Measurements from ENCODE around the gene ZNF777. TPM values are rescaled to one million over a fixed set of nuclear protein-coding genes. Genes with fewer than 3 reads are reported as not detected.

ZNF777 gene
- total and polyA plus RNA-seq, 2 donors from 2014 or later, result 8.2 to 12.9 TPM

- intact Hi-C loops (cut with DNase I), result no loop called here
- Histone ChIP-seq H3K27ac (ENCODE audit: low read depth in 2 of 2, low read length in 2 of 2) (no peak overlapping the region), H3K36me3 (ENCODE audit: control insufficient read depth in 2 of 3, insufficient read depth in 3 of 3, low read length in 3 of 3) (peaks cover 2 to 23% (median 13%) of the 10 kb centered on the region in 3 donors), H3K9me3 (ENCODE audit: control insufficient read depth in 2 of 3, insufficient read depth in 1 of 3, low read length in 3 of 3) (no peaks in the 10 kb centered on the region), H3K27me3 (ENCODE audit: control insufficient read depth, insufficient read depth, low read length) (no peaks in the 10 kb centered on the region), H3K4me3 (ENCODE audit: low read length in 3 of 3) (no peak overlapping the region), H3K4me1 (ENCODE audit: control insufficient read depth in 2 of 3, insufficient read depth in 2 of 3, low read depth in 1 of 3, low read length in 3 of 3) (no peaks in the 10 kb centered on the region), H3K9ac (ENCODE audit: low read length in 3 of 3) (no peak overlapping the region)
- no peak for TF ChIP-seq CTCF (IDR thresholded peaks at IDR 0.05; ENCODE audit: borderline replicate concordance, extremely low read depth, insufficient read depth)
- FAIRE-seq (no peak), DNase-seq (no peak)
Measured at GRCh38 chr7:149478754-149479153, 17.9 kb upstream of the ZNF777 start.

- Histone ChIP-seq H3K36me3 (ENCODE audit: control insufficient read depth in 2 of 3, insufficient read depth in 3 of 3, low read length in 3 of 3) (peaks cover 2 to 26% (median 14%) of the 10 kb centered on the region in 3 donors), H3K9ac (ENCODE audit: low read length in 3 of 3) (no peak overlapping the region), H3K27ac (ENCODE audit: low read depth in 2 of 2, low read length in 2 of 2) (no peak overlapping the region), H3K27me3 (ENCODE audit: control insufficient read depth, insufficient read depth, low read length) (no peaks in the 10 kb centered on the region), H3K4me1 (ENCODE audit: control insufficient read depth in 2 of 3, insufficient read depth in 2 of 3, low read depth in 1 of 3, low read length in 3 of 3) (no peaks in the 10 kb centered on the region), H3K4me3 (ENCODE audit: low read length in 3 of 3) (no peak overlapping the region), H3K9me3 (ENCODE audit: control insufficient read depth in 2 of 3, insufficient read depth in 1 of 3, low read length in 3 of 3) (no peaks in the 10 kb centered on the region)
- intact Hi-C loops (cut with DNase I), result no loop called here
- peak in 1 of 5 donors; percentile 22 for DNase-seq
- TF ChIP-seq CTCF (IDR thresholded peaks at IDR 0.05; ENCODE audit: borderline replicate concordance, extremely low read depth, insufficient read depth), result no peak
- FAIRE-seq, result no peak
Measured at GRCh38 chr7:149477494-149478443, 16.9 kb upstream of the ZNF777 start.

GRCh38 chr7:149476791-149477190 is 15.9 kb upstream of the ZNF777 start:
- Histone ChIP-seq H3K9me3 (ENCODE audit: control insufficient read depth in 2 of 3, insufficient read depth in 1 of 3, low read length in 3 of 3) (no peaks in the 10 kb centered on the region), H3K27me3 (ENCODE audit: control insufficient read depth, insufficient read depth, low read length) (no peaks in the 10 kb centered on the region), H3K4me1 (ENCODE audit: control insufficient read depth in 2 of 3, insufficient read depth in 2 of 3, low read depth in 1 of 3, low read length in 3 of 3) (no peaks in the 10 kb centered on the region), H3K9ac (ENCODE audit: low read length in 3 of 3) (no peak overlapping the region), H3K4me3 (ENCODE audit: low read length in 3 of 3) (no peak overlapping the region), H3K27ac (ENCODE audit: low read depth in 2 of 2, low read length in 2 of 2) (no peak overlapping the region), H3K36me3 (ENCODE audit: control insufficient read depth in 2 of 3, insufficient read depth in 3 of 3, low read length in 3 of 3) (peaks cover 2 to 26% (median 14%) of the 10 kb centered on the region in 3 donors)
- no peak for DNase-seq
- TF ChIP-seq CTCF (IDR thresholded peaks at IDR 0.05; ENCODE audit: borderline replicate concordance, extremely low read depth, insufficient read depth), result no peak
- intact Hi-C loops (cut with DNase I), result no loop called here
- no peak for FAIRE-seq

Data from kidney (tissue), 14 donors.